Measurements from ENCODE around the gene TBC1D9B. TPM values are rescaled to one million over a fixed set of nuclear protein-coding genes. Genes with fewer than 3 reads are reported as not detected.
"Not testable (repeated sequence)": the region's sequence is repeated elsewhere in the genome, so short reads cannot be mapped to it uniquely, and the experiment has no call there.

TBC1D9B gene
- total RNA-seq, 1 experiment from 2014 or later, result 127 TPM

GRCh38 chr5:179872055-179872827, 35.5 kb downstream of the TBC1D9B start:
- H4K20me1 ChIP-seq (ENCODE audit: insufficient read depth), result no peaks in the 10 kb centered on the region
- H3K27me3 ChIP-seq (ENCODE audit: insufficient read depth, low read length), result no peaks in the 10 kb centered on the region
- TF ChIP-seq CBX3 (IDR thresholded peaks at IDR 0.05; ENCODE audit: low read depth), result no peak
- TF ChIP-seq SP1 (IDR thresholded peaks at IDR 0.05; ENCODE audit: low read depth), result no peak
- no peak for TF ChIP-seq ZBTB33 (IDR thresholded peaks at IDR 0.05; ENCODE audit: extremely low read depth, insufficient replicate concordance, low read length)
- TF ChIP-seq ZNF274 (IDR thresholded peaks at IDR 0.05; ENCODE audit: low read depth, low read length), result no peak
- TF ChIP-seq RAD21 (IDR thresholded peaks at IDR 0.05; ENCODE audit: low read depth), result no peak
- TF ChIP-seq EZH2phosphoT487 (IDR thresholded peaks at IDR 0.05; ENCODE audit: borderline replicate concordance), result no peak
- no peak for TF ChIP-seq JUND (IDR thresholded peaks at IDR 0.05)
- no peaks in the 10 kb centered on the region for H3K4me1 ChIP-seq (ENCODE audit: control insufficient read depth in 1 of 2, insufficient read depth in 2 of 2, low read length in 2 of 2)
- no peak overlapping the region for H2AFZ ChIP-seq (ENCODE audit: low read depth, low read length, poor library complexity, severe bottlenecking)
- no peak overlapping the region for H3K27ac ChIP-seq (ENCODE audit: low read depth, low read length)
- no peak overlapping the region for H3K4me2 ChIP-seq (ENCODE audit: low read length)
- H3K9me3 ChIP-seq (ENCODE audit: control insufficient read depth in 1 of 2, insufficient read depth in 1 of 2, low read depth in 1 of 2, low read length in 2 of 2), result no peaks in the 10 kb centered on the region
- ChIA-PET RAD21 (ENCODE audit: low non-redundant PET in 1 of 2, low total read pairs in 2 of 2, uncharacterized antibody in 2 of 2, unreplicated experiment in 2 of 2) (no interaction called here), POLR2A (no interaction called here), CTCF (no interaction called here)
- intact Hi-C loops (cut with micrococcal nuclease), result no loop called here
- no peak overlapping the region for H3K4me3 ChIP-seq (replicated peaks in 1 of 2; ENCODE audit: low read depth in 1 of 2, low read length in 2 of 2)
- no peak overlapping the region for H3K9ac ChIP-seq (ENCODE audit: low read length)
- no peak for ATAC-seq
- peaks cover 24 to 47% of the 10 kb centered on the region in 2 experiments for H3K36me3 ChIP-seq (ENCODE audit: control insufficient read depth in 1 of 2, insufficient read depth in 2 of 2, low read length in 2 of 2)
- no TSS peak for BruUV-seq (replicated peaks)
- DNase-seq (ENCODE audit: low read depth, low spot score), result no peak
- no peaks in the 10 kb centered on the region for H3K9me2 ChIP-seq (ENCODE audit: insufficient read depth)
- H3K79me2 ChIP-seq (ENCODE audit: insufficient read depth, low read length), result no peaks in the 10 kb centered on the region

DNA sequence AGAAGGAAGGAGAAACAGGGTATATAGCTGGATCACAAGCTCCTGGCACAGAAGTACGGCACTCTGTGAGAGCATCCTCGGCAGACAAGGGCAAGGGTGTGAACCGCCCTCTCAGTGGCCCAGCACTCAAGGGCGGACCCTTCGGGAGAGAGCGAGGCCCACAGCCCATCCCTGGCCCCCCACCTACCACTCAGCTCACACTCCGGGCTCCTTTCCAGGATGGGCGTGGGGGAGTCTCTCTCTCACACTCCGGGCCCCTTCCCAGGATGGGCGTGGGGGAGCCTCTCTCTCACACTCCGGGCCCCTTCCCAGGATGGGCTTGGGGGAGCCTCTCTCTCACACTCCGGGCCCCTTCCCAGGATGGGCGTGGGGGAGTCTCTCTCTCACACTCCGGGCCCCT, 36.2 kb downstream of the TBC1D9B start:
- H4K20me1 ChIP-seq (ENCODE audit: insufficient read depth); POLR2A ChIA-PET; RAD21 ChIA-PET (ENCODE audit: low non-redundant PET in 1 of 2, low total read pairs in 2 of 2, uncharacterized antibody in 2 of 2, unreplicated experiment in 2 of 2); H3K9ac ChIP-seq (ENCODE audit: low read length); ATAC-seq; CTCF ChIA-PET; H2AFZ ChIP-seq (ENCODE audit: low read depth, low read length, poor library complexity, severe bottlenecking); H3K27ac ChIP-seq (ENCODE audit: low read depth, low read length); DNase-seq (ENCODE audit: low read depth, low spot score); H3K9me2 ChIP-seq (ENCODE audit: insufficient read depth); BruUV-seq (replicated peaks); intact Hi-C loops (cut with micrococcal nuclease); H3K4me2 ChIP-seq (ENCODE audit: low read length); H3K79me2 ChIP-seq (ENCODE audit: insufficient read depth, low read length); H3K4me1 ChIP-seq (ENCODE audit: control insufficient read depth in 1 of 2, insufficient read depth in 2 of 2, low read length in 2 of 2); H3K9me3 ChIP-seq (ENCODE audit: control insufficient read depth in 1 of 2, insufficient read depth in 1 of 2, low read depth in 1 of 2, low read length in 2 of 2); H3K27me3 ChIP-seq (ENCODE audit: insufficient read depth, low read length); H3K4me3 ChIP-seq (replicated peaks in 1 of 2; ENCODE audit: low read depth in 1 of 2, low read length in 2 of 2): not testable (repeated sequence)
- peaks cover 26 to 47% of the 10 kb centered on the region in 2 experiments for H3K36me3 ChIP-seq (ENCODE audit: control insufficient read depth in 1 of 2, insufficient read depth in 2 of 2, low read length in 2 of 2)

All from HCT116 (cell line).